Thyroid gland (tissue), 4 donors: Measurements from ENCODE around the gene IRGC.

ENCODE experiments used
- CTCF ChIP-seq, 6 experiments: fragments of 200-600 bp in 3 of 6; fragments of 450-650 bp in 3 of 6; sonication (generic) in 3 of 6; IDR thresholded peaks; one replicate each; pipeline ENCODE4 v1.5.1; 2016 to 2019; ENCODE audit warnings: antibody characterized with exemption in 6 of 6, mild to moderate bottlenecking in 2 of 6, inconsistent platforms in 1 of 6, moderate library complexity in 1 of 6
- POLR2A ChIP-seq, 2 donors: fragments of 450-650 bp; IDR thresholded peaks; one replicate each; pipeline ENCODE4 v1.6.1; 2017; ENCODE audit warnings: antibody characterized with exemption in 2 of 2, mild to moderate bottlenecking in 2 of 2, moderate library complexity in 1 of 2

GRCh38 chr19:43760941-43761340, 45.1 kb downstream of the IRGC start:
- TF ChIP-seq CTCF (IDR thresholded peaks at IDR 0.05) (no peak), POLR2A (IDR thresholded peaks at IDR 0.05) (no peak)
